ENCODE results near the gene LONP2.
"Not testable (repeated sequence)": the region's sequence is repeated elsewhere in the genome, so short reads cannot be mapped to it uniquely, and the experiment has no call there.

The LONP2 gene

GRCh38 chr16:48236286-48236685, 7.8 kb upstream of the LONP2 start:
- DNase-seq (ENCODE audit: low read depth in 3 of 3) = no peak

- not testable (repeated sequence) for DNase-seq (ENCODE audit: low read depth in 3 of 3)
These were observed 4.0 kb upstream of the LONP2 start for GRCh38 chr16:48240147-48240546.

DNA sequence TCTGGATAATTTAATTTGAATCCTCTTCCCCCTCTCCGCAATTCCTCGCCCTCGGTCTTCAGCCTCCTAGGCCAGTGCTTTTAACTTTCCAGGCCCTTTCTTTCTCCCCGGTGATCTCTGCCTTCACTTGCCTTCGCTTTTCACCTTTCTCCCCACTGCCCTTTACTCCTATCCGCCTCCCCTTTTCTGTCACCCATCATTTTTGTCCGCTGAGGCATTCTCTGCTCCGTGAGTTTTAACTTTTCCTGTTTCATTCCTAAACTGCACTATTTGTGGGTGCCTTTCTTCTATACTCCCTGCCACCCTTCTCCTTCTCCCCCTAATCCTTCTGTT, 729 bp downstream of the LONP2 start:
- DNase-seq (ENCODE audit: low read depth in 3 of 3) = no peak

- DNase-seq (ENCODE audit: low read depth in 3 of 3) = no peak
These were observed 2.0 kb downstream of the LONP2 start for GRCh38 chr16:48246066-48246465.

GRCh38 chr16:48247311-48247710, 3.2 kb downstream of the LONP2 start, which contains the start of gene ABCC11:
Gene ABCC11, minus strand, starts transcription at chr16:48247539. Its CDS starts 15,618 bp downstream, at chr16:48231921.
- DNase-seq (ENCODE audit: low read depth in 3 of 3) = no peak

DNA sequence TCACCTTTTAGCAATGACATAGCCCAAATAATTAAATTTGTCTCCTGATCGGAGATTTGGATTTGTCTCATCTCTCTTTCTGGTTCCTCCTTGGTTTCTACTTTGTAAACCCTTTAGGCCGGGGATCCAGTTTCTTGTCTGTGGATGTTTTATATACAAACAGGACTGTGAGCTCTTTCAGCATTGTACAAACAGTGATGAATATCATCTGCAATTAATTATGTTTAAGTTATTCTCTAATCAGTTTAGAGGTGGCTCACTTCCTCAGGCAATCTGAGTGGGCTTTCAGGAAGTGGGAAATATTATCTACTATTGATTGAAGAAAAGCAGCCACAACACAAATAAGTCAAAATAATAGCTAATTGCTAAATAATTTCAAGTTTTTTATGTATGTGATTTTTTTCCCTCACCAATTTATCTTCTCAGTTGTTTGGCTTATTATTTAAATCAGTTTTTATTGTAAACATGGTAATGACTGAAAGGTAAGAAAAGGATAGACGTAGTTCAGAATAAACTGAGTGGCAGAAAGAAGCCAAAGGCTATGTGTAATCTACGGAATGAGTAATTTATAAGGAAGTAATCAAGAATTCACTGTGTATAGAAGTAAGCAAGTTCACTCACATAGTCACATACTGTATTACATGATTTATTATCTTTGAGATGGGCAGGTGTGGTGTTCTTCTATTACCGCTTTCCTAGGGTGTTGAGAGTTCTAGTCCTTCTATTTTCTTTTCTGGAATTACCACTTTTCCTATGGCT, 6.6 kb downstream of the LONP2 start:
- no peak for DNase-seq (ENCODE audit: low read depth in 3 of 3)

DNA sequence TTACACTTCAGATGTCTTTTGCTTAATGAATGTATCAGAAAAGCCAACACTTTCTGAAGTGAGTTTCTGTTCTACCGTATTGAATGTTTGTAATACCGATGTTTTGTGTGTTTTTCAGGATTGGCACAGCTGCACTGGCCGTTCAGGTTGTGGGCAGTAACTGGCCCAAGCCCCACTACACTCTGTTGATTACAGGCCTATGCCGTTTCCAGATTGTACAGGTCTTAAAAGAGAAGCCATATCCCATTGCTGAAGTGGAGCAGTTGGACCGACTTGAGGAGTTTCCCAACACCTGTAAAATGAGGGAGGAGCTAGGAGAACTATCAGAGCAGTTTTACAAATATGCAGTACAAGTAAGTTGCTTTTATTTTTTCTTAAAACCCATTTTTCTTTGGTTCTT, 7.9 kb downstream of the LONP2 start:
- no peak for DNase-seq (ENCODE audit: low read depth in 3 of 3)

DNA sequence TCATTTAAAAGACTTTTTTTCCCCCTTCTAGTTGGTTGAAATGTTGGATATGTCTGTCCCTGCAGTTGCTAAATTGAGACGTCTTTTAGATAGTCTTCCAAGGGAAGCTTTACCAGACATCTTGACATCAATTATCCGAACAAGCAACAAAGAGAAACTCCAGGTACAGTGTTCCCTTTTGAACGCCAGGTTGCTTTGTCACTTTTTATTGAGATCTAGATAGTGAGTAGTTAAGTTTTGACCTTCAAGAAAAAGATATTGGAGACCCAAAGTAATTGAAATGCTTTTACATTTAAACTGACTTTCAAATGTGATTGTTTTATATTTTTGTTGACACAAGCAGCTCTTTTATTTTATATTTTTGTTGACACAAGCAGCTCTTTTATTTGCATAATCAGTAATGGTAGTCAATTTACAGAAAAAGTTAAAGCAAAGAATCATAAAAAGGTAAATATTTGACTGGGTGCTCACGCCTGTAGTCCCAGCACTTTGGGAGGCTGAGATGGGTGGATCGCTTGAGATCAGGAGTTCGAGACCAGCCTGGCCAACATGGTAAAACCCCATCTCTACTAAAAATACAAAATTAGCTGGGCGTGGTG, 12.6 kb downstream of the LONP2 start:
- DNase-seq (ENCODE audit: low read depth in 3 of 3) = no peak

DNA sequence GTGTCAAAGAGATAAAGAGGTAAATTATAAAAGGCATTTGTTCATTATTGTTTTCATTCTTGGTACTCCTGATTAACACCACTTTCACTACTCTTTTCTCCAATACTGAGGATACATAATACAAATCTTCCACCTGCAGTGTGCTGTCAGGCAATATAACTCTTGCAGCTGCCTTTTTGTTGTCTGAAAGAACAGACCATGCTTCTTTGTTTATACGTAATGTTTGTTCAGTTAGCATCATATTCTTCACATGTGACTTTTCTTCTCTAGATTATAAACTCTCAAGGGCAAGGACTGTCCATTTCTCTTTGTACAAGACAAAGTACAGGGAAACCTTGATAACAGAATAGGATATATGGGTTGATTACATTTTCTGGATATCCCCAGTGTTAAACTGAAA, 17.5 kb downstream of the LONP2 start:
- no peak for DNase-seq (ENCODE audit: low read depth in 3 of 3)

GRCh38 chr16:48262631-48263030, 18.5 kb downstream of the LONP2 start:
- no peak for DNase-seq (ENCODE audit: low read depth in 3 of 3)

- no peak for DNase-seq (ENCODE audit: low read depth in 3 of 3)
These were observed 24.9 kb downstream of the LONP2 start for GRCh38 chr16:48269011-48269410.

DNA sequence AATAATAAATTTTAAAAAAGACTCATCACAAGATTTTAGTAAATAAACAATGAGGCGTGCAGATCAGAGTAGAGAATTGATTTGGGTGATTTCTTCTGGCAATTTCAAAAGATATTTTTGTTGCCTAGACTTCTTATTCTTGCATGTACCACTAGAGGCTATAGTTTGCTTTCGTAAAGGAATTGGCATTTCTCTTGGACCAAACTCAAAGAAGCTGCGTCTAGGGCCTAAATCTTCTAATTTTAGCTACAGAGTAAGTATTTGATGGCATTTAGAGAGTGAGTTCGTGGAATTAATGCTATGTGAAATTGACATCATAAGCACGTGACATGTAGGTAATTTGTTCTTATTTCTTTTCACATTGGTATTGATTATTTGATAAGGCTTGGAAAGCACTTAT, 27.6 kb downstream of the LONP2 start:
- no peak for DNase-seq (ENCODE audit: low read depth in 3 of 3)

- no peak for DNase-seq (ENCODE audit: low read depth in 3 of 3)
These were observed 28.8 kb downstream of the LONP2 start for GRCh38 chr16:48272837-48273421.

GRCh38 chr16:48274476-48274875, 30.4 kb downstream of the LONP2 start:
- DNase-seq (ENCODE audit: low read depth in 3 of 3) = no peak

DNA sequence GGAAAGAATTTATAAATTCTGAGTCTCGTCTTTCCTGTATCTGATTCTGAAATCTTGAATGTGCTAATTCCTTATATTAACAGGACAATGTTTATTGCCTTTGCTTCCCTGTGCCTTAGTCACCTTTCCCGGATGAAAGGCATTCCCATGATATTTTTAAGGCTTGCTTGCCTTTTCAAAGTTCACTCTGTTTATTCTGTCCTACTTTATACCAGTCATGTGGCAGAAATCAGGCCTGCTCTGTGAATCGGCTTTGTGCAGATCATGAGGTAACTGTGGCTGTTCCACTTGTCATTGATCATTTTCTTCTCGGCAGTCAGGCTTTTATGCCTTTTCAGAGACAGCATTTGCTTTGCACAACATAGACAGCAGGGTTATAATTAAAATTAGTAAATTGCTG, 32.0 kb downstream of the LONP2 start:
- no peak for DNase-seq (ENCODE audit: low read depth in 3 of 3)

GRCh38 chr16:48277158-48277557, 33.1 kb downstream of the LONP2 start:
- DNase-seq (ENCODE audit: low read depth in 3 of 3) = no peak

GRCh38 chr16:48279199-48279598, 35.1 kb downstream of the LONP2 start:
- DNase-seq (ENCODE audit: low read depth in 3 of 3) = no peak

DNA sequence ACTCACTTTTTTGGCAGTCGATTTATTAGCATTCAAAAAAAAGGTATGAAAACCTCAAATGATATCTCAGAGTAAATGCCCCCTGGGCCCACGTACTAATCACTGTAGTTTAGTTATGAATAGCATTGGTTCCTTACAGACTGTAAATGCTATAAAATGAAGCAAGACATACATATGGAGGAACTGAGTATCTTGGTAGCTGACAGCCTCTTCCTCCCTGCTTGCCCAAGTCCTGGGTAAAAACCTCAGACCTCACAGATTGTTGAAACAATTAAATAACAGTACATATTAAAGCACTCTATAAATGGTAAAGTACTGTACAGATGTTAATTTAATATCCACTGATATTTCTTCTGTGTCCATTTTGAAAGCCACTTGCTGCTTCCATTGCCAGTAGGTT, 36.4 kb downstream of the LONP2 start:
- DNase-seq (ENCODE audit: low read depth in 3 of 3) = no peak

- DNase-seq (ENCODE audit: low read depth in 3 of 3) = no peak
These were observed 38.6 kb downstream of the LONP2 start for GRCh38 chr16:48282636-48283263.

DNA sequence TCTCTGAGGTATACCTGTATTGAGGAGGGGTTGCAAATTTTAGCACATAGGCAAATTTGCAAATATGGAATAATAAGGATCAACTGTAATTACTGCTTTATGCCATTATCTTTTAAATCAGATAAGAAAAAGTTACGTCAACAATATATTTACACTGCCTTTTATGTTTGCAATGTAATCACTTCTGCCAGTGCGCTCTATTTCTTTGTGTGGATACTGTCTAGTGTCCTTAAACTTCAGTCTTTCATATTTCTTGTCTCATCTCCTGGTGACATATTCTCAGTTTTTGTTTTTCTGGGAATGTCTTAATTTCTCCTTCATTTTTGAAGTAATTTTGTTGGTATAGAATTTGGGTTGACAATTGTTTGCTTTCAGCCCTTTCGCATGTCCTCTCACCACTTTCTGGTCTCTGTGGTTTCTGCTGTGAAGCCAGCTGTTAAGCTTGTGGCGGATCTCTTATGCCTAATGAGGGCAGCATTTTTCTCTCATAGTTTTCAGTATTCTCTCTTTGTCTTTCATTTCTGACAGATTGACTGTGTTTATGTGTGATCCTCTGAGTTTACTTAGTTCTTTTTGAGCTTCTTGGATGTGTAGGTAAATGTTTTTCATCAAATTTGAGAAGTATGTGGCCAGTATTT, 40.8 kb downstream of the LONP2 start:
- no peak for DNase-seq (ENCODE audit: low read depth in 3 of 3)

DNA sequence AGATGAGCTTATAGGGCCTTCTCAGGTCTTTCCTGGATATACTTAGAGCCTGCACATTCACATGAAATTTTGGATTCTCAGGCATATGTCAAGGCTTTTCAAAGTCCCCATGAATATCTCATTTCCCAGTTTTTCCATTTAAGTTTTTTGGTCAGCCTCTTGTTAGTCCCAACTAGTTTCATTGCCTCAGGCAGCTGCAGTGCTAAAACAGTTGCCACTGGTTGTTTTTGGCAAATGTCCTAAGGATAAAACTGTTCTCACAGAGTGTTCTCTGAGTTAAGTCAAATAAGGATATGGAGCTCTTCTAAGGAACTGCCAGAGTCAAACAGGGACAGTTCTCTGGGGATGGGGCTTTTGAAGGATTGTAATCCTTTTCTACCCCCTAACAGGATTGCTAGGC, 43.1 kb downstream of the LONP2 start:
- no peak for DNase-seq (ENCODE audit: low read depth in 3 of 3)

DNA sequence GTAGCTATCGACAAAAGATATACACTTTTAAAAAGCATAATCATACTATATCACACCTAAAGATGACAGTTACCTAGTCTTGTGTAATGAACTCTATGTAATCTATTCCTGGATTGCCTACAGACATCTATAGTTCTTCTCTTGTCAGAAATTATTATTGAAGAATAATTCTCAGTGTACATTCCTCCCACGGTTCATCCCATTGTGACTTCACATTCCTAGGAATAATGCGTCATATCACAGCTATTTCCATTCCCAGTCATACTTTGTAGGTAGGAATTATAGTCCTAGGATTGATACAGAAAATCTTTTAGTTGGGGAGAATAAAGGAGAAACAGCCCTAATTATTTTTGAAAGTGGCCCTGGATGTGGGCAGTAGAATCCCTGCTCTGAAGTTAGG, 47.2 kb downstream of the LONP2 start:
- DNase-seq (ENCODE audit: low read depth in 3 of 3) = no peak
